K562 (cell line): ENCODE results near the gene ANO2. TPM values are rescaled to one million over a fixed set of nuclear protein-coding genes. Genes with fewer than 3 reads are reported as not detected.

ENCODE experiments used
- ATAC-seq: fragments of 200-7000 bp; cut with Tn5 transposase; 3 replicates; pipeline ENCODE4 v1.9.1; 2020; ENCODE audit warnings: moderate library complexity
- BruUV-seq: library from RNA; stranded (reverse); fragments of 400-500 nt; replicated peaks from 2 replicates; lab custom pipeline; 2021; lab: Mats Ljungman, UMichigan
- CTCF ChIA-PET: fragments of 300-600 bp; formaldehyde crosslinking; extraction: SDS; loops from one replicate; lab custom pipeline; 2021; ENCODE audit warnings: low intra/inter-chr PET ratio; lab: Yijun Ruan, JAX
- POLR2A ChIA-PET: fragments of 300-600, 350-650 bp; sonication (Branson Sonifier 250); formaldehyde crosslinking; extraction: SDS; loops from one replicate; lab custom pipeline; 2021; ENCODE audit warnings: antibody characterized with exemption, inconsistent platforms; lab: Yijun Ruan, JAX
- DNase-seq, 4 experiments: peaks; one replicate each; pipeline versions ENCODE4 v3.0.0 to v3.0.0-alpha.2; 2011 to 2018; ENCODE audit warnings: low spot score in 3 of 4, mixed read lengths in 3 of 4; ENCODE audit errors: extremely low read depth in 1 of 4
- FAIRE-seq: peaks from 2 replicates; lab custom pipeline; 2011; peaks lifted over from hg19 to GRCh38; lab: Jason Lieb, UNC
- H2AFZ ChIP-seq: 2 replicates; pipeline ENCODE4 v1.6.0; 2011; ENCODE audit warnings: low read depth, low read length, control low read depth, inconsistent platforms
- H3K27ac ChIP-seq: fragments of 200-600 bp; 3 replicates; pipeline ENCODE4 v1.8.0; 2011; ENCODE audit warnings: low read depth, mild to moderate bottlenecking, control low read depth, inconsistent platforms, low read length, moderate library complexity, mixed read lengths; ENCODE audit errors: extremely low read depth
- H3K27me3 ChIP-seq, 2 experiments: fragments of 300-600 bp in 1 of 2; 2 replicates in 1 of 2; 3 replicates in 1 of 2; pipeline versions ENCODE4 v1.6.0 to v1.8.0; 2011; ENCODE audit warnings: inconsistent platforms in 2 of 2, low read length in 2 of 2, mild to moderate bottlenecking in 1 of 2, mixed read lengths in 1 of 2, moderate library complexity in 1 of 2; ENCODE audit not compliant: control insufficient read depth in 2 of 2, insufficient read depth in 2 of 2
- H3K36me3 ChIP-seq: fragments of 300-600 bp; 3 replicates; pipeline ENCODE4 v1.8.0; 2011; ENCODE audit warnings: mild to moderate bottlenecking, low read length, inconsistent platforms; ENCODE audit not compliant: control insufficient read depth, insufficient read depth
- H3K4me1 ChIP-seq, 2 experiments: fragments of 200-600 bp in 1 of 2; replicated peaks in 1 of 2; 2 replicates in 1 of 2; 3 replicates in 1 of 2; pipeline versions ENCODE4 v1.5.1 to v1.8.0; 2011; ENCODE audit warnings: inconsistent platforms in 2 of 2, low read length in 2 of 2, mild to moderate bottlenecking in 1 of 2, mixed read lengths in 1 of 2, moderate library complexity in 1 of 2; ENCODE audit not compliant: control insufficient read depth in 2 of 2, insufficient read depth in 2 of 2
- H3K4me2 ChIP-seq: 2 replicates; pipeline ENCODE4 v1.6.1; 2011; ENCODE audit warnings: low read length, control low read depth, inconsistent platforms, mixed read lengths; ENCODE audit not compliant: insufficient read depth
- H3K4me3 ChIP-seq: fragments of 200-600 bp; sonication (generic), shearing (Covaris generic); 2 replicates; pipeline ENCODE4 v1.5.1; 2016; ENCODE audit warnings: control low read depth, inconsistent platforms
- H3K79me2 ChIP-seq: fragments of 200-600 bp; 3 replicates; pipeline ENCODE4 v1.8.0; 2011; ENCODE audit warnings: low read length, inconsistent platforms; ENCODE audit not compliant: control insufficient read depth, insufficient read depth
- H3K9ac ChIP-seq, 2 experiments: 2 replicates each; pipeline versions ENCODE4 v1.6.0 to v1.6.1; 2011; ENCODE audit warnings: low read depth in 2 of 2, low read length in 2 of 2, control low read depth in 1 of 2, inconsistent platforms in 1 of 2, mild to moderate bottlenecking in 1 of 2, mixed read lengths in 1 of 2; ENCODE audit not compliant: insufficient read depth in 1 of 2
- H3K9me1 ChIP-seq: one replicate; pipeline ENCODE4 v1.6.0; 2011; ENCODE audit warnings: inconsistent platforms, mild to moderate bottlenecking, low read length, moderate library complexity; ENCODE audit not compliant: control insufficient read depth, insufficient read depth
- H3K9me3 ChIP-seq: replicated peaks from 2 replicates; pipeline ENCODE4 v1.5.1; 2011; ENCODE audit warnings: low read depth, low read length, inconsistent platforms; ENCODE audit not compliant: control insufficient read depth, insufficient read depth
- H4K20me1 ChIP-seq: replicated peaks from 2 replicates; pipeline ENCODE4 v1.6.1; 2011; ENCODE audit warnings: low read length, inconsistent platforms, mixed read lengths; ENCODE audit not compliant: control insufficient read depth, insufficient read depth
- CTCF ChIP-seq, 3 experiments: IDR thresholded peaks in 2 of 3; conservative IDR thresholded peaks in 1 of 3; 2 replicates each; pipeline ENCODE4 v1.5.1; 2011 to 2012; ENCODE audit warnings: low read length in 3 of 3, mild to moderate bottlenecking in 3 of 3, control low read depth in 2 of 3, improper control_type of control experiment in 1 of 3, inconsistent platforms in 1 of 3, low read depth in 1 of 3, mixed read lengths in 1 of 3, moderate library complexity in 1 of 3; ENCODE audit not compliant: insufficient read depth in 2 of 3
- NR4A1 ChIP-seq, 2 experiments: fragments of 250-450 bp in 1 of 2; fragments of 450-650 bp in 1 of 2; sonication (Bioruptor Pico) in 1 of 2; IDR thresholded peaks; 2 replicates each; pipeline versions ENCODE4 v1.4.0 to v1.6.1; 2016 to 2020; ENCODE audit warnings: mild to moderate bottlenecking in 2 of 2, missing compliant biosample characterization in 1 of 2, missing genetic modification characterization in 1 of 2, moderate library complexity in 1 of 2
- TARDBP ChIP-seq: fragments of 450-650 bp; IDR thresholded peaks from 2 replicates; pipeline ENCODE4 v1.6.1; 2016
- ZNF449 ChIP-seq: fragments of 250-450 bp; sonication (Bioruptor Pico); IDR thresholded peaks from 2 replicates; pipeline ENCODE4 v1.8.0; 2022; ENCODE audit warnings: moderate library complexity, mild to moderate bottlenecking, inconsistent platforms
- WGBS: fragments of 100-300 bp; shearing (Covaris generic); methylation state at CpG from one replicate; pipeline ENCODE4 v1.1.6; 2016; ENCODE audit warnings: low coverage, mixed read lengths; ENCODE audit not compliant: insufficient coverage; ENCODE audit errors: missing lambda C conversion rate; 5-methylcytosine and 5-hydroxymethylcytosine counted together
- in situ Hi-C: fragments of 300-500 bp; cut with MboI; formaldehyde crosslinking; loops from 4 replicates; pipeline ENCODE4 v1.15.0; 2018; ENCODE audit warnings: inconsistent platforms, mixed read lengths
- intact Hi-C: fragments of 100-400 bp; cut with micrococcal nuclease; formaldehyde crosslinking; loops from 2 replicates; pipeline ENCODE4 v1.14.2; 2022
- polyA plus RNA-seq, 8 experiments: library from polyadenylated mRNA; depleted of rRNA in 4 of 8; stranded (reverse) in 5 of 8; unstranded in 3 of 8; fragments of >200 nt; fragmentation: Nextera tagmentation in 2 of 8; fragmentation: Illumina TruSeq in 1 of 8; extraction: Ambion mirVana in 2 of 8; extraction: Trizol in 1 of 8; gene quantifications; 2 replicates each; pipeline versions ENCODE4 v1.2.1 to v1.2.3, GENCODE V29; 2011 to 2014; ENCODE audit warnings: inconsistent platforms in 1 of 8, missing spikeins in 1 of 8
- total RNA-seq, 7 experiments: library from RNA; depleted of rRNA in 6 of 7; stranded (reverse); fragments of >200 nt in 6 of 7; fragmentation: Illumina TruSeq in 2 of 7; extraction: Trizol in 2 of 7; gene quantifications; 2 replicates each; pipeline versions ENCODE4 v1.2.1 to v1.2.3, GENCODE V29; 2011 to 2021; ENCODE audit warnings: low replicate concordance in 1 of 7

ANO2 gene
- total and polyA plus RNA-seq, 9 of the 15 experiments (the other 6 are each of a cell fraction or from before 2014, with no cell fraction given) = 0.64 TPM; not detected in 8

- POLR2A ChIA-PET = no interaction called here
- no peak for DNase-seq
- Histone ChIP-seq H3K36me3 (no peaks in the 10 kb centered on the region), H3K9ac (no peak overlapping the region), H3K9me3 (no peaks in the 10 kb centered on the region), H3K4me3 (no peak overlapping the region), H3K9me1 (no peaks in the 10 kb centered on the region), H3K27ac (no peak overlapping the region), H3K27me3 (peaks cover 0 to 5% of the 10 kb centered on the region in 2 experiments; a peak in 1 of 5 replicates), H3K4me1 (no peaks in the 10 kb centered on the region), H2AFZ (no peak overlapping the region), H4K20me1 (no peaks in the 10 kb centered on the region; the same call in 1 of the 2 replicates), H3K4me2 (no peak overlapping the region), H3K79me2 (no peaks in the 10 kb centered on the region)
- no peak for FAIRE-seq
- CTCF ChIA-PET = no interaction called here
- BruUV-seq = no TSS peak
- TF ChIP-seq TARDBP (no peak), CTCF (IDR thresholded peaks at IDR 0.05 in 2 of 3, conservative IDR thresholded peaks at IDR 0.05 in 1 of 3; ENCODE audit: insufficient read depth in 2 of 3, low read depth in 1 of 3, low read length in 3 of 3) (no peak), ZNF449 (no peak), NR4A1 (CRISPR knock-in tag; IDR thresholded peaks at IDR 0.05) (no peak), NR4A1 (tag; IDR thresholded peaks at IDR 0.05) (no peak)
- 11% methylated on average over 5 of the region's 6 CpGs for WGBS
- intact Hi-C loops = no loop called here
- in situ Hi-C loops = no loop called here
- no peak for ATAC-seq
Observed at GRCh38 chr12:5746036-5746908, 198.8 kb downstream of the ANO2 start.
